ENCODE results near the gene ARTN. TPM values are rescaled to one million over a fixed set of nuclear protein-coding genes. Genes with fewer than 3 reads are reported as not detected.

ARTN gene
- total and polyA plus RNA-seq, 9 of the 15 experiments (the other 6 are each of a cell fraction or from before 2014, with no cell fraction given) = 0.06 to 0.38 TPM; not detected in 7

- TF ChIP-seq NFXL1 (CRISPR knock-in tag; IDR thresholded peaks at IDR 0.05) (no peak), RAD51 (IDR thresholded peaks at IDR 0.05; ENCODE audit: borderline replicate concordance, low read depth) (peak; percentile 55; the same call in 1 of the 2 replicates), ETV5 (CRISPR knock-in tag; IDR thresholded peaks at IDR 0.05; ENCODE audit: low read depth) (no peak), ZNF121 (CRISPR knock-in tag; conservative IDR thresholded peaks at IDR 0.05) (no peak), BHLHE40 (IDR thresholded peaks at IDR 0.05; ENCODE audit: low read length) (peak; percentile 44; the same call in 1 of the 2 replicates), HMGXB4 (CRISPR knock-in tag; IDR thresholded peaks at IDR 0.05) (no peak), HMG20A (CRISPR knock-in tag; conservative IDR thresholded peaks at IDR 0.05) (no peak), CBX3 (IDR thresholded peaks at IDR 0.05; ENCODE audit: borderline replicate concordance in 1 of 2, low read length in 2 of 2) (no peak), ZBTB17 (CRISPR knock-in tag; IDR thresholded peaks at IDR 0.05) (no peak), ZKSCAN1 (IDR thresholded peaks at IDR 0.05; ENCODE audit: low read depth, low read length) (no peak), SRF (CRISPR knock-in tag; IDR thresholded peaks at IDR 0.05) (no peak), HNRNPL (IDR thresholded peaks at IDR 0.05; ENCODE audit: low read depth, low read length) (no peak), GABPB2 (CRISPR knock-in tag; conservative IDR thresholded peaks at IDR 0.05) (no peak), RBM17 (IDR thresholded peaks at IDR 0.05; ENCODE audit: borderline replicate concordance, low read depth, low read length) (no peak), ZSCAN29 (IDR thresholded peaks at IDR 0.05) (no peak), ZNF696 (CRISPR knock-in tag; conservative IDR thresholded peaks at IDR 0.05) (no peak), ERF (CRISPR knock-in tag; IDR thresholded peaks at IDR 0.05) (no peak), ELF2 (CRISPR knock-in tag; IDR thresholded peaks at IDR 0.05) (no peak), USF1 (CRISPR knock-in tag; IDR thresholded peaks at IDR 0.05) (peak; percentile 70), ZBTB43 (CRISPR knock-in tag; IDR thresholded peaks at IDR 0.05) (no peak), POLR2A (conservative IDR thresholded peaks at IDR 0.05) (peak; percentile 57; the same call in 1 of the 2 replicates), MAX (CRISPR knock-in tag; IDR thresholded peaks at IDR 0.05) (peak; percentile 97), E2F3 (CRISPR knock-in tag; IDR thresholded peaks at IDR 0.05) (no peak), SRSF9 (IDR thresholded peaks at IDR 0.05; ENCODE audit: borderline replicate concordance, low read depth, low read length) (no peak), CEBPG (CRISPR knock-in tag; IDR thresholded peaks at IDR 0.05) (no peak), CEBPG (tag; conservative IDR thresholded peaks at IDR 0.05 in 1 of 2, IDR thresholded peaks at IDR 0.05 in 1 of 2) (no peak), FUS (optimal IDR thresholded peaks at IDR 0.05; ENCODE audit: low read depth, low read length) (no peak)
Measured at GRCh38 chr1:43979528-43980254, 46.1 kb downstream of the ARTN start (continued).

All from K562 (cell line).